LHCN-M2 (cell line): ENCODE data around the gene SUSD3. TPM values are rescaled to one million over a fixed set of nuclear protein-coding genes. Genes with fewer than 3 reads are reported as not detected.

ENCODE experiments used
- total RNA-seq: library from RNA; depleted of rRNA; stranded (reverse); fragments of >200 nt; gene quantifications from 2 replicates; pipeline ENCODE4 v1.2.3, GENCODE V29; 2014; rRNA removed

Gene SUSD3
- total RNA-seq, 1 experiment from 2014 or later, result not detected

Other genes with a start within 250 kb of the SUSD3 start
- 9.3 and 10.1 TPM in 2 replicates for gene ZNF484, start 180.7 kb upstream of the SUSD3 start, total RNA-seq
- gene FGD3, start 111.2 kb upstream of the SUSD3 start, total RNA-seq, result not detected in 2 replicates
- 71.8 and 84.8 TPM in 2 replicates for gene CARD19, start 37.5 kb downstream of the SUSD3 start, total RNA-seq
- 18.5 TPM in 2 replicates for gene NINJ1, start 75.5 kb downstream of the SUSD3 start, total RNA-seq
- not detected in 2 replicates for gene WNK2, start 125.4 kb downstream of the SUSD3 start, total RNA-seq